Liver (tissue), 9 donors: Measurements from ENCODE around the gene TMEM61. TPM values are rescaled to one million over a fixed set of nuclear protein-coding genes. Genes with fewer than 3 reads are reported as not detected.

Source experiments
- DNase-seq: peaks from one replicate; pipeline ENCODE4 v3.0.0-alpha.2; 2017; ENCODE audit warnings: low spot score
- H3K27ac ChIP-seq, 2 donors: one replicate each; pipeline ENCODE4 v1.7.0; 2013; ENCODE audit warnings: inconsistent platforms in 2 of 2, low read length in 2 of 2, control low read depth in 1 of 2, low read depth in 1 of 2, mild to moderate bottlenecking in 1 of 2
- H3K27me3 ChIP-seq, 4 donors: one replicate each; pipeline versions ENCODE4 v1.6.1 to v1.7.0; 2013; ENCODE audit warnings: low read length in 3 of 4, inconsistent platforms in 1 of 4, mild to moderate bottlenecking in 1 of 4, moderate library complexity in 1 of 4; ENCODE audit not compliant: control insufficient read depth in 4 of 4, insufficient read depth in 4 of 4
- H3K36me3 ChIP-seq, 4 donors: one replicate each; pipeline versions ENCODE4 v1.6.1 to v1.7.0; 2013; ENCODE audit warnings: low read length in 3 of 4, mild to moderate bottlenecking in 3 of 4, low read depth in 1 of 4, moderate library complexity in 1 of 4; ENCODE audit not compliant: control insufficient read depth in 4 of 4, insufficient read depth in 3 of 4
- H3K4me1 ChIP-seq, 4 donors: one replicate each; pipeline versions ENCODE4 v1.6.1 to v1.7.0; 2013; ENCODE audit warnings: low read length in 3 of 4, mild to moderate bottlenecking in 3 of 4, moderate library complexity in 1 of 4; ENCODE audit not compliant: control insufficient read depth in 4 of 4, insufficient read depth in 4 of 4
- H3K4me3 ChIP-seq, 3 donors: one replicate each; pipeline versions ENCODE4 v1.6.1 to v1.7.0; 2013; ENCODE audit warnings: low read length in 3 of 3, control low read depth in 1 of 3, low read depth in 1 of 3, mild to moderate bottlenecking in 1 of 3
- H3K9ac ChIP-seq, 2 donors: one replicate each; pipeline ENCODE4 v1.7.0; 2013; ENCODE audit warnings: low read length in 2 of 2, mild to moderate bottlenecking in 2 of 2, moderate library complexity in 2 of 2, control low read depth in 1 of 2, low read depth in 1 of 2
- H3K9me3 ChIP-seq, 4 donors: one replicate each; pipeline versions ENCODE4 v1.6.1 to v1.7.0; 2013; ENCODE audit warnings: low read length in 3 of 4; ENCODE audit not compliant: control insufficient read depth in 4 of 4
- EGR1 ChIP-seq, 2 donors: IDR thresholded peaks; 2 replicates each; pipeline ENCODE4 v1.6.1; 2016 to 2018; ENCODE audit warnings: antibody characterized with exemption in 2 of 2, low read depth in 2 of 2
- FOXA1 ChIP-seq: IDR thresholded peaks from 2 replicates; pipeline ENCODE4 v1.6.1; 2016; ENCODE audit warnings: antibody characterized with exemption
- GABPA ChIP-seq, 2 donors: IDR thresholded peaks in 1 of 2; conservative IDR thresholded peaks in 1 of 2; 2 replicates each; pipeline ENCODE4 v1.6.1; 2016; ENCODE audit warnings: antibody characterized with exemption in 2 of 2, mild to moderate bottlenecking in 1 of 2, moderate library complexity in 1 of 2
- HNF4G ChIP-seq: IDR thresholded peaks from 2 replicates; pipeline ENCODE4 v1.6.1; 2016; ENCODE audit warnings: antibody characterized with exemption
- JUND ChIP-seq, 2 donors: IDR thresholded peaks; 2 replicates each; pipeline ENCODE4 v1.6.1; 2016; ENCODE audit warnings: antibody characterized with exemption in 2 of 2
- NR2F2 ChIP-seq: IDR thresholded peaks from 2 replicates; pipeline ENCODE4 v1.6.1; 2016; ENCODE audit warnings: antibody characterized with exemption
- RAD21 ChIP-seq, 2 donors: IDR thresholded peaks; 2 replicates each; pipeline ENCODE4 v1.6.1; 2016; ENCODE audit warnings: antibody characterized with exemption in 2 of 2, mild to moderate bottlenecking in 2 of 2
- SP1 ChIP-seq: IDR thresholded peaks from 2 replicates; pipeline ENCODE4 v1.6.1; 2018; ENCODE audit warnings: antibody characterized with exemption, mild to moderate bottlenecking
- TAF1 ChIP-seq: conservative IDR thresholded peaks from 2 replicates; pipeline ENCODE4 v1.6.1; 2016; ENCODE audit warnings: antibody characterized with exemption, mild to moderate bottlenecking
- YY1 ChIP-seq: IDR thresholded peaks from 2 replicates; pipeline ENCODE4 v1.6.1; 2016; ENCODE audit warnings: antibody characterized with exemption, mild to moderate bottlenecking
- WGBS: extraction: QIAGEN DNeasy Blood & Tissue Kit; methylation state at CpG from one replicate; pipeline ENCODE4 v1.1.7; 2013; 5-methylcytosine and 5-hydroxymethylcytosine counted together
- polyA plus RNA-seq, 2 donors: library from polyadenylated mRNA; stranded (reverse) in 1 of 2; unstranded in 1 of 2; fragments of 200-250 nt in 1 of 2; fragments of >200 nt in 1 of 2; fragmentation: Nextera tagmentation in 1 of 2; extraction: Ambion mirVana in 1 of 2; gene quantifications; one replicate each; pipeline versions ENCODE4 v1.2.1 to v1.2.3, GENCODE V29; 2013 to 2015
- total RNA-seq, 2 donors: library from RNA; depleted of rRNA; stranded (reverse); fragments of >200 nt; gene quantifications; one replicate each; pipeline ENCODE4 v1.2.3, GENCODE V29; 2014
- TF ChIP-seq, protein P1 (sequence below): fragments of 150-350 bp; IDR thresholded peaks from 2 replicates; pipeline ENCODE4 v1.5.1; 2017; ENCODE audit warnings: improper control_type of control experiment, low read depth, low read length; ENCODE audit not compliant: missing input control
- TF ChIP-seq, protein P2 (sequence below): IDR thresholded peaks from 2 replicates; pipeline ENCODE4 v1.6.1; 2016; ENCODE audit warnings: antibody characterized with exemption
- TF ChIP-seq, protein P3 (sequence below): IDR thresholded peaks from 2 replicates; pipeline ENCODE4 v1.6.1; 2016; ENCODE audit warnings: antibody characterized with exemption
- TF ChIP-seq, protein P4 (sequence below): IDR thresholded peaks from 2 replicates; pipeline ENCODE4 v1.6.1; 2016; ENCODE audit warnings: antibody characterized with exemption
- donor health status: healthy.
- donor health status: healthy.
- donor health status: healthy.
- donor health status: healthy.
- donor health status: healthy.

Gene TMEM61
- total and polyA plus RNA-seq, 4 donors: not detected

- TF ChIP-seq, protein P1, sequence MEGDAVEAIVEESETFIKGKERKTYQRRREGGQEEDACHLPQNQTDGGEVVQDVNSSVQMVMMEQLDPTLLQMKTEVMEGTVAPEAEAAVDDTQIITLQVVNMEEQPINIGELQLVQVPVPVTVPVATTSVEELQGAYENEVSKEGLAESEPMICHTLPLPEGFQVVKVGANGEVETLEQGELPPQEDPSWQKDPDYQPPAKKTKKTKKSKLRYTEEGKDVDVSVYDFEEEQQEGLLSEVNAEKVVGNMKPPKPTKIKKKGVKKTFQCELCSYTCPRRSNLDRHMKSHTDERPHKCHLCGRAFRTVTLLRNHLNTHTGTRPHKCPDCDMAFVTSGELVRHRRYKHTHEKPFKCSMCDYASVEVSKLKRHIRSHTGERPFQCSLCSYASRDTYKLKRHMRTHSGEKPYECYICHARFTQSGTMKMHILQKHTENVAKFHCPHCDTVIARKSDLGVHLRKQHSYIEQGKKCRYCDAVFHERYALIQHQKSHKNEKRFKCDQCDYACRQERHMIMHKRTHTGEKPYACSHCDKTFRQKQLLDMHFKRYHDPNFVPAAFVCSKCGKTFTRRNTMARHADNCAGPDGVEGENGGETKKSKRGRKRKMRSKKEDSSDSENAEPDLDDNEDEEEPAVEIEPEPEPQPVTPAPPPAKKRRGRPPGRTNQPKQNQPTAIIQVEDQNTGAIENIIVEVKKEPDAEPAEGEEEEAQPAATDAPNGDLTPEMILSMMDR: no peak
These were observed 20.9 kb downstream of the TMEM61 start (continued) for GRCh38 chr1:55001311-55001710.

- 58% methylated on average over 2 of the region's 2 CpGs for WGBS
- H3K27me3 ChIP-seq: no peaks in the 10 kb centered on the region
- H3K36me3 ChIP-seq: no peaks in the 10 kb centered on the region
- no peak for DNase-seq
- H3K4me1 ChIP-seq: no peaks in the 10 kb centered on the region
- no peaks in the 10 kb centered on the region for H3K9me3 ChIP-seq
- H3K9ac ChIP-seq: no peak overlapping the region
- H3K4me3 ChIP-seq: no peak overlapping the region
- H3K27ac ChIP-seq: no peak overlapping the region
- TF ChIP-seq, protein P2, sequence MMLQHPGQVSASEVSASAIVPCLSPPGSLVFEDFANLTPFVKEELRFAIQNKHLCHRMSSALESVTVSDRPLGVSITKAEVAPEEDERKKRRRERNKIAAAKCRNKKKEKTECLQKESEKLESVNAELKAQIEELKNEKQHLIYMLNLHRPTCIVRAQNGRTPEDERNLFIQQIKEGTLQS: no peak
- TF ChIP-seq, protein P1: no peak
- TF ChIP-seq HNF4G (no peak), JUND (IDR thresholded peaks at IDR 0.05) (no peak), EGR1 (IDR thresholded peaks at IDR 0.05; ENCODE audit: low read depth in 2 of 2) (no peak), SP1 (no peak), RAD21 (IDR thresholded peaks at IDR 0.05) (no peak), FOXA1 (no peak), NR2F2 (no peak), GABPA (IDR thresholded peaks at IDR 0.05 in 1 of 2, conservative IDR thresholded peaks at IDR 0.05 in 1 of 2) (no peak)
- TF ChIP-seq, protein P3, sequence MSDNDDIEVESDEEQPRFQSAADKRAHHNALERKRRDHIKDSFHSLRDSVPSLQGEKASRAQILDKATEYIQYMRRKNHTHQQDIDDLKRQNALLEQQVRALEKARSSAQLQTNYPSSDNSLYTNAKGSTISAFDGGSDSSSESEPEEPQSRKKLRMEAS: no peak
These were observed 22.3 kb downstream of the TMEM61 start for GRCh38 chr1:55002686-55003085.

- H3K9ac ChIP-seq: no peak overlapping the region
- WGBS: 92% methylated on average over 10 of the region's 10 CpGs
- H3K4me3 ChIP-seq: no peak overlapping the region
- no peak for DNase-seq
- H3K36me3 ChIP-seq: no peaks in the 10 kb centered on the region
- H3K27ac ChIP-seq: no peak overlapping the region
- no peaks in the 10 kb centered on the region for H3K27me3 ChIP-seq
- TF ChIP-seq YY1 (no peak), SP1 (no peak), GABPA (IDR thresholded peaks at IDR 0.05 in 1 of 2, conservative IDR thresholded peaks at IDR 0.05 in 1 of 2) (no peak), TAF1 (no peak)
- TF ChIP-seq, protein P4, sequence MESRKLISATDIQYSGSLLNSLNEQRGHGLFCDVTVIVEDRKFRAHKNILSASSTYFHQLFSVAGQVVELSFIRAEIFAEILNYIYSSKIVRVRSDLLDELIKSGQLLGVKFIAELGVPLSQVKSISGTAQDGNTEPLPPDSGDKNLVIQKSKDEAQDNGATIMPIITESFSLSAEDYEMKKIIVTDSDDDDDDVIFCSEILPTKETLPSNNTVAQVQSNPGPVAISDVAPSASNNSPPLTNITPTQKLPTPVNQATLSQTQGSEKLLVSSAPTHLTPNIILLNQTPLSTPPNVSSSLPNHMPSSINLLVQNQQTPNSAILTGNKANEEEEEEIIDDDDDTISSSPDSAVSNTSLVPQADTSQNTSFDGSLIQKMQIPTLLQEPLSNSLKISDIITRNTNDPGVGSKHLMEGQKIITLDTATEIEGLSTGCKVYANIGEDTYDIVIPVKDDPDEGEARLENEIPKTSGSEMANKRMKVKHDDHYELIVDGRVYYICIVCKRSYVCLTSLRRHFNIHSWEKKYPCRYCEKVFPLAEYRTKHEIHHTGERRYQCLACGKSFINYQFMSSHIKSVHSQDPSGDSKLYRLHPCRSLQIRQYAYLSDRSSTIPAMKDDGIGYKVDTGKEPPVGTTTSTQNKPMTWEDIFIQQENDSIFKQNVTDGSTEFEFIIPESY: no peak
- TF ChIP-seq, protein P2: no peak
- no peaks in the 10 kb centered on the region for H3K9me3 ChIP-seq
- H3K4me1 ChIP-seq: no peaks in the 10 kb centered on the region
These were observed 25.1 kb downstream of the TMEM61 start for GRCh38 chr1:55005351-55006140.
